Esophagus squamous epithelium (tissue), 5 donors: ENCODE data around the gene OXT. TPM values are rescaled to one million over a fixed set of nuclear protein-coding genes. Genes with fewer than 3 reads are reported as not detected.

ENCODE experiments used
- DNase-seq: peaks from one replicate; lab custom pipeline; 2025; lab: John Stamatoyannopoulos, UW
- H3K27ac ChIP-seq, 4 donors: fragments of 200-600 bp; sonication (generic); one replicate each; pipeline ENCODE4 v1.5.1; 2016 to 2019; ENCODE audit warnings: mild to moderate bottlenecking in 1 of 4
- H3K27me3 ChIP-seq, 4 donors: fragments of 200-600 bp; sonication (generic); 1 replicate in 3 of 4; 2 replicates in 1 of 4; pipeline versions ENCODE4 v1.5.1 to v1.6.0; 2017 to 2021; ENCODE audit warnings: antibody characterized with exemption in 1 of 4
- H3K36me3 ChIP-seq, 3 donors: fragments of 200-600 bp; sonication (generic); one replicate each; pipeline ENCODE4 v1.5.1; 2016 to 2019
- H3K4me1 ChIP-seq, 3 donors: fragments of 200-600 bp; sonication (generic); one replicate each; pipeline ENCODE4 v1.5.1; 2017 to 2019
- H3K4me3 ChIP-seq, 4 donors: fragments of 200-600 bp; sonication (generic); 1 replicate in 3 of 4; 2 replicates in 1 of 4; pipeline ENCODE4 v1.5.1; 2016 to 2019; ENCODE audit warnings: mild to moderate bottlenecking in 2 of 4, moderate library complexity in 1 of 4
- H3K9me3 ChIP-seq, 3 donors: fragments of 200-600 bp; sonication (generic); one replicate each; pipeline ENCODE4 v1.5.1; 2016 to 2019
- POLR2A ChIP-seq, 4 donors: fragments of 450-650 bp; IDR thresholded peaks; one replicate each; pipeline ENCODE4 v1.6.1; 2017; ENCODE audit warnings: antibody characterized with exemption in 4 of 4, mild to moderate bottlenecking in 4 of 4, moderate library complexity in 3 of 4
- WGBS, 2 donors: methylation state at CpG; one replicate each; pipeline ENCODE4 v1.1.5; 2018; 5-methylcytosine and 5-hydroxymethylcytosine counted together
- intact Hi-C: fragments of 100-400 bp; cut with DNase I; formaldehyde crosslinking; loops from one replicate; pipeline ENCODE4 v1.15.0; 2022
- total RNA-seq, 4 donors: library from RNA; depleted of rRNA; stranded (reverse); fragments of >200 nt; gene quantifications; one replicate each; pipeline ENCODE4 v1.1.0, GENCODE V29; 2016
- TF ChIP-seq, protein P1 (sequence below), 6 experiments: fragments of 450-650 bp in 4 of 6; fragments of 200-600 bp in 2 of 6; sonication (generic) in 2 of 6; IDR thresholded peaks; one replicate each; pipeline ENCODE4 v1.5.1; 2016 to 2019; ENCODE audit warnings: antibody characterized with exemption in 6 of 6, mild to moderate bottlenecking in 4 of 6, moderate library complexity in 4 of 6
- donor health status: DM: yes; HTN: yes; CAD: no.

The OXT gene
- total RNA-seq, 4 donors from 2014 or later: not detected

DNA sequence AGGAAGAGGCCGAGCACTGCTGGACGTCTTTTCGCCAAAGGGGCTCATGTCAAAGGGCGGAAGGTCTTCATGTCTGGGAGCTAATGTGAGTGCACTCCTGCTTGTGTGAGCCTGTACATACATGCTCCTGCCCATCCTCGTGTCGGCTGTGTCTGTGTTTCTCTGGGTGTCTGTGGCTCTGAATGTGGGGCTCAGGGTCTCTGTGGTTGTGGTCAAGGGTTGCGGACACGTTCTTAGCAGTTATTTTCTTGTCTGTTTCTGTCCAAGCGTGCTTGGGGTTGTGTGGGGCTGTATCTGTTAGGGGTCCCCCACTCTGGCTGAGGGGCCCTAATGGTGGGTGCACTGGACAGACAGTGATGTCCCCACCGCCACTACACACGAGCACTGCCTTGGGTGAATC, 10.2 kb downstream of the OXT start:
- Histone ChIP-seq H3K4me3 (no peak overlapping the region), H3K9me3 (no peaks in the 10 kb centered on the region), H3K36me3 (no peaks in the 10 kb centered on the region), H3K27me3 (peaks cover 0 to 80% (median 10%) of the 10 kb centered on the region in 4 donors), H3K4me1 (peaks cover 5 to 25% (median 13%) of the 10 kb centered on the region in 3 donors), H3K27ac (no peak overlapping the region)
- DNase-seq: no peak
- TF ChIP-seq POLR2A (IDR thresholded peaks at IDR 0.05): no peak
- TF ChIP-seq, protein P1, sequence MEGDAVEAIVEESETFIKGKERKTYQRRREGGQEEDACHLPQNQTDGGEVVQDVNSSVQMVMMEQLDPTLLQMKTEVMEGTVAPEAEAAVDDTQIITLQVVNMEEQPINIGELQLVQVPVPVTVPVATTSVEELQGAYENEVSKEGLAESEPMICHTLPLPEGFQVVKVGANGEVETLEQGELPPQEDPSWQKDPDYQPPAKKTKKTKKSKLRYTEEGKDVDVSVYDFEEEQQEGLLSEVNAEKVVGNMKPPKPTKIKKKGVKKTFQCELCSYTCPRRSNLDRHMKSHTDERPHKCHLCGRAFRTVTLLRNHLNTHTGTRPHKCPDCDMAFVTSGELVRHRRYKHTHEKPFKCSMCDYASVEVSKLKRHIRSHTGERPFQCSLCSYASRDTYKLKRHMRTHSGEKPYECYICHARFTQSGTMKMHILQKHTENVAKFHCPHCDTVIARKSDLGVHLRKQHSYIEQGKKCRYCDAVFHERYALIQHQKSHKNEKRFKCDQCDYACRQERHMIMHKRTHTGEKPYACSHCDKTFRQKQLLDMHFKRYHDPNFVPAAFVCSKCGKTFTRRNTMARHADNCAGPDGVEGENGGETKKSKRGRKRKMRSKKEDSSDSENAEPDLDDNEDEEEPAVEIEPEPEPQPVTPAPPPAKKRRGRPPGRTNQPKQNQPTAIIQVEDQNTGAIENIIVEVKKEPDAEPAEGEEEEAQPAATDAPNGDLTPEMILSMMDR (IDR thresholded peaks at IDR 0.05): no peak
- WGBS, 2 donors: 69 to 81% methylated on average over 9 of the region's 11 CpGs
- intact Hi-C loops: no loop called here

DNA sequence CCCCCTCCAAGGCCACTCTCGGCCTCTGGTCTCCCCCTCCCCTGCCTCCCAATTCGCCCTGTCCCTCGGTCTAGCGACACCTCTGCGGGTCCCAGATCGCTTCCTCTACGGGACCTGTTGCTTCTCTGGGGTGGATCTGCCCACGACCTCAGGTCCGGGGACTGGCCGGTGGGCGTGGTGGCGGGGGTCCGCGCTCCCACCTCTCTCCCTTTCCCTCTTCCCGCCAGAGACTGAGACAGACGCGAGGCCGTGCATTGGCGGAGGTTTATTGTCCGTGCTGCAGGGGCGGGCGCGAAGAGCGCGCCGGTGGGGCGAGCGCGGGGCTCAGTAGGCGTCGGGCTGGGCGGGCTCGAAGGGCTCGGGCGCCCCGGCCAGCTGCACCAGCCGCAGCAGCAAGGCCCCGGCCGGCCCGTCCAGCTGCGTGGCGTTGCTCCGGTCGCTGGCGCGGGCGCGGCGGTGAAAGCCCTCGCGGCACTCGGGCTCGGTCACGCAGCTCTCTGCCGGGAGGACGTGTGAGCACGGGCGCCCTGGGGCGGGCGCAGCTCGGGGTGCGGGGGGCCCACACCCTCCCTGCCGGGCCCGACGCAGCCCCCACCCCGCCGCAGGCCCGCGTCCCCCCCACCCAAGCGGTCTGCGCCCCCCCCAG, 11.0 kb downstream of the OXT start:
- peaks cover 0 to 76% (median 10%) of the 10 kb centered on the region in 4 donors for H3K27me3 ChIP-seq
- peaks cover 5 to 25% (median 13%) of the 10 kb centered on the region in 3 donors for H3K4me1 ChIP-seq
- TF ChIP-seq, protein P1 (IDR thresholded peaks at IDR 0.05): no peak
- TF ChIP-seq POLR2A (IDR thresholded peaks at IDR 0.05): no peak
- 20 to 31% methylated on average over 4 to 12 of the region's 71 CpGs for WGBS, 2 donors
- intact Hi-C loops: no loop called here
- no peaks in the 10 kb centered on the region for H3K36me3 ChIP-seq
- H3K27ac ChIP-seq: no peak overlapping the region
- no peak for DNase-seq
- no peaks in the 10 kb centered on the region for H3K9me3 ChIP-seq
- peak overlapping the region; percentile 24 to 64 (median 36) for H3K4me3 ChIP-seq

GRCh38 chr20:3082955-3083952, 11.8 kb downstream of the OXT start:
- H3K27me3 ChIP-seq: peaks cover 0 to 72% (median 10%) of the 10 kb centered on the region in 4 donors
- intact Hi-C loops: no loop called here
- peaks cover 5 to 25% (median 13%) of the 10 kb centered on the region in 3 donors for H3K4me1 ChIP-seq
- TF ChIP-seq POLR2A (IDR thresholded peaks at IDR 0.05): no peak
- TF ChIP-seq, protein P1 (IDR thresholded peaks at IDR 0.05): no peak
- DNase-seq: no peak
- H3K4me3 ChIP-seq: peak overlapping the region; percentile 24 to 64 (median 36)
- H3K36me3 ChIP-seq: no peaks in the 10 kb centered on the region
- H3K9me3 ChIP-seq: no peaks in the 10 kb centered on the region
- no peak overlapping the region for H3K27ac ChIP-seq
- WGBS, 2 donors: 56% methylated on average over 10 of the region's 76 CpGs; no CpG with 5 or more reads in 1 of the 2 donors

DNA sequence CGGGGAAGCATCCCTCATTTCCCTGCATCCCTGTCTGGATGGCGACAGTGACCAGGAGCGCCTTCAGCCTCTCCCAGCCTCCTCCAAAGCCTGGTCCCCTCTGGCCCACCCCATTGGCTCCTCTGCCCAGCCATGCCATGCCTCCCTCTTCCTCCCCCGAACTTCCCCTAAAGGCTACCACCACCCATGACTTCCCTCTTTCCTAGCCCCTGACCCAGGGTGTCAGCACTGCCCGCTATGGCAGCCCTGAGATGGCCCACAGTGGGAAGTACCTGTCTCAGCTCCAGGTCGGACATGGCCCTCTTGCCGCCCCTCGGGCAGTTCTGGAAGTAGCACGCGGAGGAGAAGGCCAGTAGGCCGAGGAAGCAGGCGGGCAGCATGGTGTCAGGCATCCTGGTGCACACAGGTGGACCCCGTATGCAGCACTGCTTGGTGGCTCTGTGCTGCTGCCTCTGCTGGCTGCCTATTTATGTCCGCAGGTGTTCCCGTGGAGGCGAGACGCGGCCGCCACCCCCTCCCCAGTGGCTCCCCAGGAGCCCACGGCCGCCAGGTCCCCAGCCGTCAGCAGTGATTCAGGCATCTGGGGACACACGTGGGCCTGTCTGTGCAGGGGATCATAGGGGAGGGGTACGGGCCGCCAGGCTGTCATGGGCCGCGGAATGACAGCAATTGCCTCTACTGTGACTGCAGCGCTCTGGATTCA, 13.0 kb downstream of the OXT start, which contains the start of gene AVP:
Gene AVP, minus strand, starts transcription at position 442 of the 703 bp plus-strand sequence. Its CDS starts 50 bp downstream, at position 392.
- WGBS, 2 donors: 79 to 84% methylated on average over 4 to 13 of the region's 28 CpGs
- H3K27ac ChIP-seq: no peak within 1 kb of the TSS
- no peaks in the 10 kb centered on the region for H3K36me3 ChIP-seq
- no peak for TF ChIP-seq POLR2A (IDR thresholded peaks at IDR 0.05)
- TF ChIP-seq, protein P1 (IDR thresholded peaks at IDR 0.05): no peak
- no peak for DNase-seq
- peaks cover 5 to 25% (median 13%) of the 10 kb centered on the region in 3 donors for H3K4me1 ChIP-seq
- intact Hi-C loops: no loop called here
- no peak within 1 kb of the TSS for H3K4me3 ChIP-seq
- peaks cover 0 to 72% (median 10%) of the 10 kb centered on the region in 4 donors for H3K27me3 ChIP-seq
- H3K9me3 ChIP-seq: no peaks in the 10 kb centered on the region
